H1 (cell line): ENCODE results near the gene ZBTB16.

Experiments
- BRCA1 ChIP-seq: IDR thresholded peaks from 2 replicates; pipeline ENCODE4 v1.6.1; 2012; ENCODE audit warnings: low read depth, low read length, improper control_type of control experiment
- EP300 ChIP-seq, 2 experiments: IDR thresholded peaks; 1 replicate in 1 of 2; 2 replicates in 1 of 2; pipeline ENCODE4 v1.6.1; 2011 to 2012; ENCODE audit warnings: low read depth in 2 of 2, low read length in 2 of 2, mild to moderate bottlenecking in 2 of 2, borderline replicate concordance in 1 of 2, inconsistent platforms in 1 of 2, moderate library complexity in 1 of 2
- POLR2A ChIP-seq, 2 experiments: IDR thresholded peaks; 1 replicate in 1 of 2; 2 replicates in 1 of 2; pipeline ENCODE4 v1.6.1; 2011; ENCODE audit warnings: low read depth in 2 of 2, low read length in 2 of 2, mild to moderate bottlenecking in 2 of 2; ENCODE audit errors: control extremely low read depth in 1 of 2
- POU5F1 ChIP-seq: IDR thresholded peaks from 2 replicates; pipeline ENCODE4 v1.6.1; 2011; ENCODE audit warnings: low read depth, mild to moderate bottlenecking, low read length, moderate library complexity
- RAD21 ChIP-seq, 2 experiments: IDR thresholded peaks in 1 of 2; conservative IDR thresholded peaks in 1 of 2; 2 replicates each; pipeline ENCODE4 v1.6.1; 2011; ENCODE audit warnings: low read depth in 2 of 2, low read length in 2 of 2, improper control_type of control experiment in 1 of 2, inconsistent platforms in 1 of 2, mild to moderate bottlenecking in 1 of 2, moderate library complexity in 1 of 2
- RXRA ChIP-seq: IDR thresholded peaks from 2 replicates; pipeline ENCODE4 v1.6.1; 2011; ENCODE audit warnings: low read depth, mild to moderate bottlenecking, low read length, moderate library complexity; ENCODE audit not compliant: insufficient read depth
- TCF12 ChIP-seq: IDR thresholded peaks from 2 replicates; pipeline ENCODE4 v1.6.1; 2011; ENCODE audit warnings: low read depth, mild to moderate bottlenecking, low read length
- YY1 ChIP-seq: IDR thresholded peaks from 2 replicates; pipeline ENCODE4 v1.6.1; 2011; ENCODE audit warnings: low read depth, mild to moderate bottlenecking, low read length
- TF ChIP-seq, protein P1 (sequence below): IDR thresholded peaks from 2 replicates; pipeline ENCODE4 v1.6.1; 2011; ENCODE audit warnings: low read length, improper control_type of control experiment
- TF ChIP-seq, protein P2 (sequence below), 3 experiments: IDR thresholded peaks; 1 replicate in 2 of 3; 2 replicates in 1 of 3; pipeline versions ENCODE4 v1.5.1 to v1.6.1; 2011; ENCODE audit warnings: low read length in 3 of 3, mild to moderate bottlenecking in 3 of 3, inconsistent platforms in 2 of 3, low read depth in 1 of 3, moderate library complexity in 1 of 3; ENCODE audit not compliant: insufficient read depth in 1 of 3; ENCODE audit errors: control extremely low read depth in 1 of 3
- TF ChIP-seq, protein P3 (sequence below): IDR thresholded peaks from 2 replicates; pipeline ENCODE4 v1.6.1; 2012; ENCODE audit warnings: low read length, inconsistent platforms

DNA sequence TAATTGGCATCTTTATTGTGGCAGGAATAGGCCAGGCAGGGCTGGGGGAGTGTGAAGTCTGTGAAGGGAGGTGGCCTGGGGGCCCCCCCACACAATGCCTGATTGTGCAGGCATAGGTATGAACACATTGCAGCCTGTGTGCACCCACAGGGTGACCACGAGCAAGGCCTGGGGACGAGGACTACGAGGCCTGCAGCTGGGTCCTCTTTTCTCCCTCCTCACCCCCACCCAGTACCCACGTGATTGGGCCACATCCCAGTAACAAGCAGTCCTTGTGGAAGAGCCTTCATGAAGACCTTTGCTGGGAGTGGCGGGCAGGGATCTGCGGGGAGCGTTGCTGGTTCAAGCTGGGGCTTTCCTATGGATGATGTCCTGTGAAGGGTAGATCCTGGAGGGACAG lies 29.3 kb downstream of the ZBTB16 start:
- no peak for TF ChIP-seq RAD21 (IDR thresholded peaks at IDR 0.05 in 1 of 2, conservative IDR thresholded peaks at IDR 0.05 in 1 of 2; ENCODE audit: low read depth in 2 of 2, low read length in 2 of 2)
- TF ChIP-seq POLR2A (IDR thresholded peaks at IDR 0.05; ENCODE audit: control extremely low read depth in 1 of 2, low read depth in 2 of 2, low read length in 2 of 2): no peak
- TF ChIP-seq, protein P1, sequence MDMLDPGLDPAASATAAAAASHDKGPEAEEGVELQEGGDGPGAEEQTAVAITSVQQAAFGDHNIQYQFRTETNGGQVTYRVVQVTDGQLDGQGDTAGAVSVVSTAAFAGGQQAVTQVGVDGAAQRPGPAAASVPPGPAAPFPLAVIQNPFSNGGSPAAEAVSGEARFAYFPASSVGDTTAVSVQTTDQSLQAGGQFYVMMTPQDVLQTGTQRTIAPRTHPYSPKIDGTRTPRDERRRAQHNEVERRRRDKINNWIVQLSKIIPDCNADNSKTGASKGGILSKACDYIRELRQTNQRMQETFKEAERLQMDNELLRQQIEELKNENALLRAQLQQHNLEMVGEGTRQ: no peak
- no peak for TF ChIP-seq BRCA1
- TF ChIP-seq, protein P2, sequence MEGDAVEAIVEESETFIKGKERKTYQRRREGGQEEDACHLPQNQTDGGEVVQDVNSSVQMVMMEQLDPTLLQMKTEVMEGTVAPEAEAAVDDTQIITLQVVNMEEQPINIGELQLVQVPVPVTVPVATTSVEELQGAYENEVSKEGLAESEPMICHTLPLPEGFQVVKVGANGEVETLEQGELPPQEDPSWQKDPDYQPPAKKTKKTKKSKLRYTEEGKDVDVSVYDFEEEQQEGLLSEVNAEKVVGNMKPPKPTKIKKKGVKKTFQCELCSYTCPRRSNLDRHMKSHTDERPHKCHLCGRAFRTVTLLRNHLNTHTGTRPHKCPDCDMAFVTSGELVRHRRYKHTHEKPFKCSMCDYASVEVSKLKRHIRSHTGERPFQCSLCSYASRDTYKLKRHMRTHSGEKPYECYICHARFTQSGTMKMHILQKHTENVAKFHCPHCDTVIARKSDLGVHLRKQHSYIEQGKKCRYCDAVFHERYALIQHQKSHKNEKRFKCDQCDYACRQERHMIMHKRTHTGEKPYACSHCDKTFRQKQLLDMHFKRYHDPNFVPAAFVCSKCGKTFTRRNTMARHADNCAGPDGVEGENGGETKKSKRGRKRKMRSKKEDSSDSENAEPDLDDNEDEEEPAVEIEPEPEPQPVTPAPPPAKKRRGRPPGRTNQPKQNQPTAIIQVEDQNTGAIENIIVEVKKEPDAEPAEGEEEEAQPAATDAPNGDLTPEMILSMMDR (IDR thresholded peaks at IDR 0.05; ENCODE audit: control extremely low read depth in 1 of 3, insufficient read depth in 1 of 3, low read depth in 1 of 3, low read length in 3 of 3): no peak
- TF ChIP-seq TCF12: no peak
- TF ChIP-seq, protein P3, sequence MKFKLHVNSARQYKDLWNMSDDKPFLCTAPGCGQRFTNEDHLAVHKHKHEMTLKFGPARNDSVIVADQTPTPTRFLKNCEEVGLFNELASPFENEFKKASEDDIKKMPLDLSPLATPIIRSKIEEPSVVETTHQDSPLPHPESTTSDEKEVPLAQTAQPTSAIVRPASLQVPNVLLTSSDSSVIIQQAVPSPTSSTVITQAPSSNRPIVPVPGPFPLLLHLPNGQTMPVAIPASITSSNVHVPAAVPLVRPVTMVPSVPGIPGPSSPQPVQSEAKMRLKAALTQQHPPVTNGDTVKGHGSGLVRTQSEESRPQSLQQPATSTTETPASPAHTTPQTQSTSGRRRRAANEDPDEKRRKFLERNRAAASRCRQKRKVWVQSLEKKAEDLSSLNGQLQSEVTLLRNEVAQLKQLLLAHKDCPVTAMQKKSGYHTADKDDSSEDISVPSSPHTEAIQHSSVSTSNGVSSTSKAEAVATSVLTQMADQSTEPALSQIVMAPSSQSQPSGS: no peak
- TF ChIP-seq POU5F1: no peak
- no peak for TF ChIP-seq YY1
- no peak for TF ChIP-seq EP300 (IDR thresholded peaks at IDR 0.05; ENCODE audit: borderline replicate concordance in 1 of 2, low read depth in 2 of 2, low read length in 2 of 2)
- no peak for TF ChIP-seq RXRA
